Mesothelial cell of epicardium (in vitro differentiated cells): ENCODE data around the gene P2RY1. TPM values are rescaled to one million over a fixed set of nuclear protein-coding genes. Genes with fewer than 3 reads are reported as not detected.

Experiments
- DNase-seq, 2 experiments: peaks; one replicate each; pipeline ENCODE4 v3.0.0; 2021; ENCODE audit warnings: low spot score in 2 of 2; ENCODE audit not compliant: unreplicated experiment in 2 of 2
- H3K27ac Mint-ChIP-seq: 2 replicates; pipeline ENCODE4 v1.8.0; 2021; ENCODE audit warnings: mixed read lengths
- H3K27me3 Mint-ChIP-seq: 2 replicates; pipeline ENCODE4 v1.8.0; 2021; ENCODE audit warnings: low read depth, mixed read lengths
- H3K36me3 Mint-ChIP-seq: 2 replicates; pipeline ENCODE4 v1.8.0; 2021; ENCODE audit warnings: mixed read lengths
- H3K4me1 Mint-ChIP-seq: 2 replicates; pipeline ENCODE4 v1.8.0; 2021; ENCODE audit warnings: mixed read lengths
- H3K4me3 Mint-ChIP-seq: 2 replicates; pipeline ENCODE4 v1.8.0; 2021; ENCODE audit warnings: mild to moderate bottlenecking, moderate library complexity, mixed read lengths
- H3K9me3 Mint-ChIP-seq: 2 replicates; pipeline ENCODE4 v1.8.0; 2021; ENCODE audit warnings: mixed read lengths
- CTCF ChIP-seq: fragments of 200-600 bp; sonication (generic); IDR thresholded peaks from one replicate; pipeline ENCODE4 v1.5.0; 2021; ENCODE audit warnings: antibody characterized with exemption; ENCODE audit not compliant: unreplicated experiment
- total RNA-seq: library from RNA; stranded (reverse); gene quantifications from 3 replicates; pipeline ENCODE4 v1.2.1, GENCODE V29; 2021

The P2RY1 gene
- total RNA-seq, 1 donor from 2014 or later: 8.5 TPM

GRCh38 chr3:152823781-152824180 is 11.2 kb upstream of the P2RY1 start:
- no peaks in the 10 kb centered on the region for H3K27me3 Mint-ChIP-seq
- H3K27ac Mint-ChIP-seq: peak overlapping the region; percentile 66
- no peaks in the 10 kb centered on the region for H3K36me3 Mint-ChIP-seq
- peak overlapping the region; percentile 5 for H3K4me3 Mint-ChIP-seq
- DNase-seq: no peak
- H3K4me1 Mint-ChIP-seq: peaks cover 21% of the 10 kb centered on the region
- H3K9me3 Mint-ChIP-seq: no peaks in the 10 kb centered on the region
- no peak for TF ChIP-seq CTCF

DNA sequence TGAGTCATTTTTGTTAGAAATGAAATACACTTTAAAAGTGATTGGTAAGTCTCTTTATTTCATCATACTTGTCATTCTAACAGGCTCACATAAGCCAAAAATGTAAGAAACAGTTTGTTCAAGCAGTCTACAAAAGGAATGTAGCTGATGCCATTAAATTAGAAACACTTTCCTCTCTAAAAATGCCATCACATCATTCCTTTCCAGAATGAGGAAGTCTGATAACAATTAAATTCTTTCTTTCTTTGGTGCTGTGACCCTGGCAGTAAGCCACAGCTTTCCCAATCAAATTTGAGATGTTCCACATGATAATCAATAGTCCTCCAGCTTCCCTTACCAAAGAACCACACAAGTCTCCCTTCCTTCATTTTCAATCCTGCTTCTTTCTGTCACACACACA is 9.4 kb upstream of the P2RY1 start:
- Mint-ChIP-seq H3K27ac (no peak overlapping the region), H3K4me3 (no peak overlapping the region), H3K9me3 (no peaks in the 10 kb centered on the region), H3K36me3 (no peaks in the 10 kb centered on the region), H3K4me1 (peaks cover 21% of the 10 kb centered on the region), H3K27me3 (no peaks in the 10 kb centered on the region)
- DNase-seq: no peak
- no peak for TF ChIP-seq CTCF

DNA sequence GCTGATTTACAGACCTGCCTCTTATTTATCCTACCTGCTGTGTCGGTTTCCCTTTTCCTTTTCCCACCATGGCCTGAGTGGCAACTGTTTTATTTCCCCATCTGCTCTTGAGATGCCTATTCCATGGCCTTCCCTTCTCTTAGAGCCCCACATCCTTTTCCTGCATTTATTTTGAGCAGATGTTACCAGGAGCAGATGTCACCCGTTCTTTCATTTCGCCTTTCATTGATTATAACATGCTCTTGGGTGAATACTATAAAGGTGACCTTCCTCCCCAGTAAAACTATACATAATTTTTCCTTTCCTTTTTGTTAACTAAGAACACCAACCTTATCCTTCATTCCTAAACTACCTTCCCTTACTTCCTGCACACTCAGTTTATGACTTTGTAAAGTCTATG is 8.5 kb upstream of the P2RY1 start:
- Mint-ChIP-seq H3K9me3 (no peaks in the 10 kb centered on the region), H3K4me3 (no peak overlapping the region), H3K27me3 (no peaks in the 10 kb centered on the region), H3K4me1 (peaks cover 21% of the 10 kb centered on the region), H3K36me3 (no peaks in the 10 kb centered on the region), H3K27ac (no peak overlapping the region)
- no peak for TF ChIP-seq CTCF
- no peak for DNase-seq

- H3K36me3 Mint-ChIP-seq: no peaks in the 10 kb centered on the region
- DNase-seq: no peak
- no peak overlapping the region for H3K4me3 Mint-ChIP-seq
- TF ChIP-seq CTCF: no peak
- H3K27me3 Mint-ChIP-seq: no peaks in the 10 kb centered on the region
- H3K9me3 Mint-ChIP-seq: no peaks in the 10 kb centered on the region
- no peak overlapping the region for H3K27ac Mint-ChIP-seq
- peaks cover 21% of the 10 kb centered on the region for H3K4me1 Mint-ChIP-seq
These were observed 7.6 kb upstream of the P2RY1 start for GRCh38 chr3:152827313-152827712.

- peaks cover 3% of the 10 kb centered on the region for H3K27me3 Mint-ChIP-seq
- peaks cover 15% of the 10 kb centered on the region for H3K4me1 Mint-ChIP-seq
These were observed 6.7 kb upstream of the P2RY1 start for GRCh38 chr3:152828075-152828840.

More at GRCh38 chr3:152828075-152828840, 6.7 kb upstream of the P2RY1 start:
- Mint-ChIP-seq H3K9me3 (no peaks in the 10 kb centered on the region), H3K36me3 (no peaks in the 10 kb centered on the region), H3K27ac (no peak overlapping the region), H3K4me3 (no peak overlapping the region)
- no peak for DNase-seq
- TF ChIP-seq CTCF: no peak
